Glutamatergic neuron (in vitro differentiated cells): ENCODE data around the gene MYRIP. TPM values are rescaled to one million over a fixed set of nuclear protein-coding genes. Genes with fewer than 3 reads are reported as not detected.
"Not testable (repeated sequence)": the region's sequence is repeated elsewhere in the genome, so short reads cannot be mapped to it uniquely, and the experiment has no call there.

Experiments used
- DNase-seq: peaks from one replicate; pipeline ENCODE4 v3.0.0; 2022
- H3K27ac Mint-ChIP-seq: one replicate; pipeline ENCODE4 v1.8.0; 2020; ENCODE audit warnings: mild to moderate bottlenecking, mixed read lengths, inconsistent platforms; ENCODE audit not compliant: unreplicated experiment
- H3K27me3 Mint-ChIP-seq: one replicate; pipeline ENCODE4 v1.8.0; 2020; ENCODE audit warnings: mild to moderate bottlenecking, moderate library complexity, mixed read lengths, inconsistent platforms; ENCODE audit not compliant: unreplicated experiment
- H3K36me3 Mint-ChIP-seq: one replicate; pipeline ENCODE4 v1.8.0; 2020; ENCODE audit warnings: mild to moderate bottlenecking, mixed read lengths, inconsistent platforms; ENCODE audit not compliant: unreplicated experiment
- H3K4me1 Mint-ChIP-seq: one replicate; pipeline ENCODE4 v1.8.0; 2020; ENCODE audit warnings: mild to moderate bottlenecking, low read depth, mixed read lengths, inconsistent platforms; ENCODE audit not compliant: unreplicated experiment
- H3K4me3 Mint-ChIP-seq: one replicate; pipeline ENCODE4 v1.8.0; 2020; ENCODE audit warnings: mild to moderate bottlenecking, mixed read lengths, inconsistent platforms; ENCODE audit not compliant: unreplicated experiment
- H3K9me3 Mint-ChIP-seq: one replicate; pipeline ENCODE4 v1.8.0; 2020; ENCODE audit warnings: mild to moderate bottlenecking, moderate library complexity, mixed read lengths, inconsistent platforms; ENCODE audit not compliant: unreplicated experiment
- CTCF ChIP-seq: fragments of 200-600 bp; sonication (generic); IDR thresholded peaks from one replicate; pipeline ENCODE4 v1.5.0; 2021; ENCODE audit not compliant: partially characterized antibody, unreplicated experiment
- total RNA-seq: library from RNA; stranded (reverse); fragmentation: NEBNext Ultra II Directional; extraction: Animal tissue kit (Norgen Biotek cat#: 25700); gene quantifications from one replicate; pipeline ENCODE4 v1.2.1, GENCODE V29; 2021; ENCODE audit not compliant: unreplicated experiment

MYRIP gene
- total RNA-seq, 1 donor from 2014 or later: 1.8 TPM

GRCh38 chr3:40024526-40024925 lies 215.1 kb downstream of the MYRIP start:
- H3K4me3 Mint-ChIP-seq: no peak overlapping the region
- H3K27me3 Mint-ChIP-seq: peaks cover 4% of the 10 kb centered on the region
- no peak overlapping the region for H3K27ac Mint-ChIP-seq
- H3K9me3 Mint-ChIP-seq: peaks cover 8% of the 10 kb centered on the region
- H3K36me3 Mint-ChIP-seq: peaks cover 36% of the 10 kb centered on the region
- no peak for DNase-seq
- H3K4me1 Mint-ChIP-seq: no peaks in the 10 kb centered on the region
- TF ChIP-seq CTCF: no peak

- H3K4me3 Mint-ChIP-seq, H3K27me3 Mint-ChIP-seq, DNase-seq, H3K27ac Mint-ChIP-seq, H3K9me3 Mint-ChIP-seq, H3K4me1 Mint-ChIP-seq: not testable (repeated sequence)
- H3K36me3 Mint-ChIP-seq: peaks cover 36% of the 10 kb centered on the region
Measured at GRCh38 chr3:40025892-40026291, 216.5 kb downstream of the MYRIP start.

GRCh38 chr3:40035177-40035576 lies 225.8 kb downstream of the MYRIP start:
- no peak for TF ChIP-seq CTCF
- Mint-ChIP-seq H3K4me1 (no peaks in the 10 kb centered on the region), H3K4me3 (no peak overlapping the region), H3K9me3 (peaks cover 1% of the 10 kb centered on the region), H3K27ac (no peak overlapping the region), H3K27me3 (no peaks in the 10 kb centered on the region), H3K36me3 (no peaks in the 10 kb centered on the region)
- no peak for DNase-seq

- no peak for DNase-seq
- H3K36me3 Mint-ChIP-seq: no peaks in the 10 kb centered on the region
- no peaks in the 10 kb centered on the region for H3K27me3 Mint-ChIP-seq
- TF ChIP-seq CTCF: no peak
- no peaks in the 10 kb centered on the region for H3K4me1 Mint-ChIP-seq
- no peak overlapping the region for H3K4me3 Mint-ChIP-seq
- H3K27ac Mint-ChIP-seq: no peak overlapping the region
- H3K9me3 Mint-ChIP-seq: peaks cover 1% of the 10 kb centered on the region
Measured at GRCh38 chr3:40037582-40037981, 228.2 kb downstream of the MYRIP start.

- H3K36me3 Mint-ChIP-seq: no peaks in the 10 kb centered on the region
- DNase-seq: no peak
- no peak for TF ChIP-seq CTCF
- H3K27ac Mint-ChIP-seq: no peak overlapping the region
- H3K27me3 Mint-ChIP-seq: no peaks in the 10 kb centered on the region
- no peaks in the 10 kb centered on the region for H3K4me1 Mint-ChIP-seq
- no peak overlapping the region for H3K4me3 Mint-ChIP-seq
- H3K9me3 Mint-ChIP-seq: no peaks in the 10 kb centered on the region
Measured at GRCh38 chr3:40042752-40043443, 233.5 kb downstream of the MYRIP start.
